ENCODE data around the gene IP6K2. TPM values are rescaled to one million over a fixed set of nuclear protein-coding genes. Genes with fewer than 3 reads are reported as not detected.

IP6K2 gene
- total and polyA plus RNA-seq, 2 experiments from 2014 or later, result 97.0 to 97.4 TPM

DNA sequence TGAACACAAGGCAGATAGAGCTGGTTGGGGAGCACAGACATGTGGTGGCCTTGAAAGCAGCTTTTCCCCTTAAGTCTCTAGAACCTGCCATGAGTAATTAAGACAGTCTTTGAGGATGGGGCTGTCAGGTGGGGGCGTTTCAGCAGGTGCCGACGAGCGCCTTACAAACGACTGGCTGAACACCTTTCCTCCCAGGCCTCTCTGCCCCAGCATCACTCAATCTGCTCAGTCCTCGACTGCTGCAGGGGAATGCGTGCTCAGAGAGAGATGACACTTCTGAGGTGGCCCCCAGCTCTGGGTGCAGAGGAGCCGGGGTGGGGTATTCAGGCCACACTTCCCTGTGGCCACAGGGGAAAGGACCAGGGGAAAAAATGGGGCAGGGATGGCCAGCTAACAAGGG is 23.2 kb downstream of the IP6K2 start:
- no peaks in the 10 kb centered on the region for H3K27me3 ChIP-seq (ENCODE audit: insufficient read depth)
- peaks cover 78% of the 10 kb centered on the region for H3K36me3 Mint-ChIP-seq (ENCODE audit: low read depth)
- H3K4me3 ChIP-seq, result no peak overlapping the region
- peaks cover 60% of the 10 kb centered on the region for H3K79me2 ChIP-seq (replicated peaks; ENCODE audit: insufficient read depth)
- peaks cover 61% of the 10 kb centered on the region for H3K36me3 ChIP-seq (ENCODE audit: insufficient read depth)
- ATAC-seq (no peak), DNase-seq (ENCODE audit: low spot score) (no peak)
- H3K27me3 Mint-ChIP-seq (ENCODE audit: insufficient read depth, low read depth, poor library complexity), result peaks cover 2% of the 10 kb centered on the region
- no peak overlapping the region for H3K4me2 ChIP-seq
- H3K27ac Mint-ChIP-seq, result no peak overlapping the region
- H3K9me3 Mint-ChIP-seq, result no peaks in the 10 kb centered on the region
- peaks cover 18% of the 10 kb centered on the region for H3K4me1 Mint-ChIP-seq
- H4K20me1 ChIP-seq (replicated peaks; ENCODE audit: insufficient read depth), result peaks cover 77% of the 10 kb centered on the region
- peaks cover 16% of the 10 kb centered on the region for H3K4me1 ChIP-seq (ENCODE audit: insufficient read depth)
- no peak overlapping the region for H3K4me3 Mint-ChIP-seq
- H3K27ac ChIP-seq (ENCODE audit: low read depth), result peak overlapping the region; percentile 85
- H3F3A ChIP-seq (replicated peaks; ENCODE audit: low read depth), result peaks cover 45% of the 10 kb centered on the region
- TF ChIP-seq POLR2AphosphoS5 (IDR thresholded peaks at IDR 0.05; ENCODE audit: low read depth) (no peak), ETS1 (IDR thresholded peaks at IDR 0.05) (no peak), JUNB (IDR thresholded peaks at IDR 0.05; ENCODE audit: unreplicated experiment) (no peak)
- H2AFZ ChIP-seq, result no peak overlapping the region
- H3K9me2 ChIP-seq (ENCODE audit: insufficient read depth), result no peaks in the 10 kb centered on the region

DNA sequence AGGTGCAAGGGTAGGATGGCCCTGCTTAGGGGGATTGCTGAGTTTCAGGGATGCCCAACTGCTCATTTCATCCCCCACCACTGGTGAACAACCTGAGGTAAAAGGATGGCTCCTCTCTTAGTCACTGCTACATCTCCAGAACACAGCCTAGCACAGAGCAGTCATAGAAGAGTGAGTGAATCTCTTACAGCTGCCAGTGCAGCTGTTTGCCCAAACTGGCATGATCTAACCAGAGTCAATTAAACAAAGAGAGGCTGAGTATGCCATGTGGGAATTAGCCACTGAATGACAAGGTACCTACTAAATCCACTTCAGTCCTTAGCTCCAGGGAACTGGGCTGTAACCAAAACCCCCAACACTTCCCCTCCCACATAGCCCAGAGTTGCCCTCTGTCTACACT is 24.5 kb downstream of the IP6K2 start:
- Histone ChIP-seq H3K4me3 (no peak overlapping the region), H3K27me3 (ENCODE audit: insufficient read depth) (no peaks in the 10 kb centered on the region), H3K4me1 (ENCODE audit: insufficient read depth) (peaks cover 16% of the 10 kb centered on the region), H3K79me2 (replicated peaks; ENCODE audit: insufficient read depth) (peaks cover 48% of the 10 kb centered on the region), H3K4me2 (no peak overlapping the region), H3F3A (replicated peaks; ENCODE audit: low read depth) (peaks cover 52% of the 10 kb centered on the region), H3K9me2 (ENCODE audit: insufficient read depth) (no peaks in the 10 kb centered on the region), H3K36me3 (ENCODE audit: insufficient read depth) (peaks cover 69% of the 10 kb centered on the region), H2AFZ (no peak overlapping the region), H3K27ac (ENCODE audit: low read depth) (peak overlapping the region; percentile 17; the same call in 1 of the 2 replicates), H4K20me1 (replicated peaks; ENCODE audit: insufficient read depth) (peaks cover 74% of the 10 kb centered on the region)
- no peak for ATAC-seq
- DNase-seq (ENCODE audit: low spot score), result no peak
- no peak for TF ChIP-seq ZNF114 (CRISPR knock-in tag; IDR thresholded peaks at IDR 0.05)
- no peak for TF ChIP-seq POLR2AphosphoS5 (IDR thresholded peaks at IDR 0.05; ENCODE audit: low read depth)
- TF ChIP-seq JUNB (IDR thresholded peaks at IDR 0.05; ENCODE audit: unreplicated experiment), result no peak
- TF ChIP-seq ETS1 (IDR thresholded peaks at IDR 0.05), result no peak
- no peak for TF ChIP-seq STAT1 (IDR thresholded peaks at IDR 0.05; ENCODE audit: unreplicated experiment)
- no peak for TF ChIP-seq EZH2phosphoT487 (IDR thresholded peaks at IDR 0.05; ENCODE audit: unreplicated experiment)
- TF ChIP-seq NANOG (IDR thresholded peaks at IDR 0.05; ENCODE audit: borderline replicate concordance), result no peak
- no peak for TF ChIP-seq REST (IDR thresholded peaks at IDR 0.05; ENCODE audit: unreplicated experiment)
- TF ChIP-seq EZH2 (IDR thresholded peaks at IDR 0.05; ENCODE audit: low read depth, unreplicated experiment), result no peak
- TF ChIP-seq CREB1 (CRISPR knock-in tag; IDR thresholded peaks at IDR 0.05; ENCODE audit: low read depth), result no peak
- TF ChIP-seq ZNF331 (CRISPR knock-in tag; IDR thresholded peaks at IDR 0.05; ENCODE audit: low read depth), result no peak
- TF ChIP-seq, protein P1, sequence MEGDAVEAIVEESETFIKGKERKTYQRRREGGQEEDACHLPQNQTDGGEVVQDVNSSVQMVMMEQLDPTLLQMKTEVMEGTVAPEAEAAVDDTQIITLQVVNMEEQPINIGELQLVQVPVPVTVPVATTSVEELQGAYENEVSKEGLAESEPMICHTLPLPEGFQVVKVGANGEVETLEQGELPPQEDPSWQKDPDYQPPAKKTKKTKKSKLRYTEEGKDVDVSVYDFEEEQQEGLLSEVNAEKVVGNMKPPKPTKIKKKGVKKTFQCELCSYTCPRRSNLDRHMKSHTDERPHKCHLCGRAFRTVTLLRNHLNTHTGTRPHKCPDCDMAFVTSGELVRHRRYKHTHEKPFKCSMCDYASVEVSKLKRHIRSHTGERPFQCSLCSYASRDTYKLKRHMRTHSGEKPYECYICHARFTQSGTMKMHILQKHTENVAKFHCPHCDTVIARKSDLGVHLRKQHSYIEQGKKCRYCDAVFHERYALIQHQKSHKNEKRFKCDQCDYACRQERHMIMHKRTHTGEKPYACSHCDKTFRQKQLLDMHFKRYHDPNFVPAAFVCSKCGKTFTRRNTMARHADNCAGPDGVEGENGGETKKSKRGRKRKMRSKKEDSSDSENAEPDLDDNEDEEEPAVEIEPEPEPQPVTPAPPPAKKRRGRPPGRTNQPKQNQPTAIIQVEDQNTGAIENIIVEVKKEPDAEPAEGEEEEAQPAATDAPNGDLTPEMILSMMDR (conservative IDR thresholded peaks at IDR 0.05; ENCODE audit: low read depth in 2 of 2), result no peak
- peaks cover 2% of the 10 kb centered on the region for H3K27me3 Mint-ChIP-seq (ENCODE audit: insufficient read depth, low read depth, poor library complexity)
- H3K4me1 Mint-ChIP-seq, result peaks cover 18% of the 10 kb centered on the region
- peaks cover 82% of the 10 kb centered on the region for H3K36me3 Mint-ChIP-seq (ENCODE audit: low read depth)
- no peaks in the 10 kb centered on the region for H3K9me3 Mint-ChIP-seq
- H3K4me3 Mint-ChIP-seq, result no peak overlapping the region
- no peak overlapping the region for H3K27ac Mint-ChIP-seq

Data from GM23338 (cell line).